Transverse colon (tissue), 3 donors: ENCODE measurements around the gene CTCF.

Source experiments
- CTCF ChIP-seq, 5 experiments: fragments of 200-600 bp in 3 of 5; fragments of 450-650 bp in 2 of 5; sonication (generic) in 3 of 5; IDR thresholded peaks; 1 replicate in 2 of 5; 2 replicates in 3 of 5; pipeline ENCODE4 v1.5.1; 2016 to 2017; ENCODE audit warnings: antibody characterized with exemption in 5 of 5, inconsistent platforms in 3 of 5, mild to moderate bottlenecking in 2 of 5, moderate library complexity in 1 of 5
- EP300 ChIP-seq: sonication (generic); formaldehyde crosslinking; IDR thresholded peaks from one replicate; pipeline ENCODE4 v1.6.1; 2017; ENCODE audit warnings: antibody characterized with exemption, low read depth

- no peak for TF ChIP-seq CTCF (IDR thresholded peaks at IDR 0.05)
- no peak for TF ChIP-seq EP300
These were observed 46.0 kb downstream of the CTCF start for GRCh38 chr16:67608364-67608763.
